Measurements from ENCODE around the gene RAB11A. TPM values are rescaled to one million over a fixed set of nuclear protein-coding genes. Genes with fewer than 3 reads are reported as not detected.

Gene RAB11A
- total and polyA plus RNA-seq, 4 experiments from 2014 or later, result 84.7 to 265 (median 171) TPM

Other genes starting within 250 kb of the RAB11A start
- 1 to 10 TPM; 6.3 to 8.2 TPM for gene SLC24A1, start 247.6 kb upstream of the RAB11A start, total RNA-seq
- 1 to 10 TPM in 1 of 2 donors, under 1 TPM in 1; 0.35 to 2.7 TPM for gene SLC24A1, start 247.6 kb upstream of the RAB11A start, polyA plus RNA-seq
- 10 to 100 TPM; 63.1 to 69.4 TPM for gene DENND4A, start 77.2 kb upstream of the RAB11A start, total RNA-seq
- gene DENND4A, start 77.2 kb upstream of the RAB11A start, polyA plus RNA-seq, result 10 to 100 TPM in 1 of 2 donors, 1 to 10 TPM in 1; 8.4 to 21.3 TPM

Measured in CD4-positive, alpha-beta memory T cell (primary cell).